ENCODE results near the gene SPIB.
"Not testable (repeated sequence)": the region's sequence is repeated elsewhere in the genome, so short reads cannot be mapped to it uniquely, and the experiment has no call there.

GRCh38 chr19:50390295-50390694 lies 28.4 kb upstream of the SPIB start:
- TF ChIP-seq POLR2AphosphoS5, CTCF (IDR thresholded peaks at IDR 0.05): not testable (repeated sequence)
